Measurements from ENCODE around the gene DYNLT3.

Gene DYNLT3, protein sequence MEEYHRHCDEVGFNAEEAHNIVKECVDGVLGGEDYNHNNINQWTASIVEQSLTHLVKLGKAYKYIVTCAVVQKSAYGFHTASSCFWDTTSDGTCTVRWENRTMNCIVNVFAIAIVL

GRCh38 chrX:37846934-37847732, at the start of gene DYNLT3:
Gene DYNLT3, minus strand, starts transcription at chrX:37847571. Its CDS starts 61 bp downstream, at chrX:37847510.
- DNase-seq = peak; percentile 38

- no peak for DNase-seq
Observed at GRCh38 chrX:37896511-37896890, 49.1 kb upstream of the DYNLT3 start.

GRCh38 chrX:37895795-37896510, 48.6 kb upstream of the DYNLT3 start:
- DNase-seq = no peak

- DNase-seq = no peak
Observed at GRCh38 chrX:37894725-37895124, 47.4 kb upstream of the DYNLT3 start.

GRCh38 chrX:37888010-37888409, 40.6 kb upstream of the DYNLT3 start:
- DNase-seq = no peak

GRCh38 chrX:37887347-37887746, 40.0 kb upstream of the DYNLT3 start:
- no peak for DNase-seq

- no peak for DNase-seq
Observed at GRCh38 chrX:37883196-37883595, 35.8 kb upstream of the DYNLT3 start.

DNA sequence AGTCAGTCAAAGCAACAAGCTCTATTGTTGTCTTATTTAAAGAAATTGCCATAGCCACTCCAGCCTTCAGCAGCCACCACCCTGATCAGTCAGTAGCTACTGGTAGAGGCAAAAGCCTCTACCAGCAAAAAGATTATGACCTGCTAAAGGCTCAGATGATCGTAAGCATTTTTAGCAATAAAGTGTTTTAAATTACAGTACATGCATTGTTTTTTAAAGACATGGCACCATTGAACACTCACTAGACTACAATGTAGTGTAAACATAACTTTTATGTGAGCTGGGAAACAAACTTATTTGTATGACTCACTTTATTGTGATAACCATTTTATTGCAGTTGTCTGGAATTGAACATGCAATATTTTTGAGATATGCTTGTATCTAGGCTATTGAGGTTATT, 32.3 kb upstream of the DYNLT3 start:
- DNase-seq = no peak

DNA sequence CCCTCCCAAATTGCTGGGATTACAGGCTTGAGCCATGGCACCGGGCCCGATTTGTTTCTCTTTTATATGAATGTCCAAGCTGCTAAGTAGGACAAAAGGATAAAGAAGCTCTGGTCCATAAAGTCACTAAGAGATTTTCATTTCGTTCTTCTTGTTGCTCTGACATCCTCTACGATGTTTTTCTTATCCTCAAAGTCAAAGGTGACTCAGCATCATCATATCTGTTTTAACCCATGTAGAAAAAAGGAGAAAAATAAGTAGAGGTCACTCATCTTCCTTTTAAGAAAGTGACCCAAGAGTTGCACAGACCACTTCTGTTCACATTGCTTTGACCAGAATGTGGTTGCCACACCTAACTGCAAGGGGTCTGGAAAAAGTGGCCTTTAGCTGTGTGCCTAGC, 29.3 kb upstream of the DYNLT3 start:
- DNase-seq = no peak

DNA sequence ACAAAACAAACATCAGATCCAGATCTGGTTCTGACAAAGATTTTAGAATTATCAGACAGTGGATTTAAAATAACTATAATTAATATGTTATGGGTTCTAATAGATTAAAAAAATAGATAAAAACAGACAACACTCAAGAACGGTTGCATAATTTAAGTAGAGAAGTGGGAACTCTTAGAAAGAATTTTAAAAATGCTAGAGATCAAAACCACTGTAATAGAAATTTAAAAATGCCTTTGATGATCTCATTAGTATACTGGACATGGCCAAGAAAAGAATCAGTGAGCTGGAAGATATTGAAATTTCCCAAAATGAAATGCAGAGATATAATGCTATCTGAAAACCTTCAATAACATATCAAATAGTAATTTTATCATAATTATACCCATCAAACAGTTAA, 28.3 kb upstream of the DYNLT3 start:
- no peak for DNase-seq

DNA sequence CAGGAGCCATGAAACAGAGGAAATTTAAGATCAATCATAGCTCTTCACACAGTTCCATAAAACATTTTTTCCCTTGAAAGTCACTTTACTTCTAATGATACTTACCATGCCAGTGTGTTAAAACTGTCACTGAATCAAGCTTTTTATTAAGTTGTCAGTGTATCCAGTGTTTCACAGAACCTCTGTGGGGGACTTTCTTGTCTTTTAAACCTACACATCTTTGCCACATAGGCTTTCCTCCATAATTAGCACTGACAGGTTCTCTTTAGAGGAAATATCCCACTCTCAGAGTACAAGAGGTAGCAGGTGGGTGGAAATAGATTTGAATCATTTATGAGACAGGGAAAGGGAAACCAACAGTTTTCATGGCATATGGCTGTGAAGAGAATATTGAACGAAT, 25.8 kb upstream of the DYNLT3 start:
- no peak for DNase-seq

GRCh38 chrX:37872303-37872655, 24.9 kb upstream of the DYNLT3 start:
- DNase-seq = no peak

- DNase-seq = no peak
Observed at GRCh38 chrX:37871626-37872302, 24.4 kb upstream of the DYNLT3 start.

DNA sequence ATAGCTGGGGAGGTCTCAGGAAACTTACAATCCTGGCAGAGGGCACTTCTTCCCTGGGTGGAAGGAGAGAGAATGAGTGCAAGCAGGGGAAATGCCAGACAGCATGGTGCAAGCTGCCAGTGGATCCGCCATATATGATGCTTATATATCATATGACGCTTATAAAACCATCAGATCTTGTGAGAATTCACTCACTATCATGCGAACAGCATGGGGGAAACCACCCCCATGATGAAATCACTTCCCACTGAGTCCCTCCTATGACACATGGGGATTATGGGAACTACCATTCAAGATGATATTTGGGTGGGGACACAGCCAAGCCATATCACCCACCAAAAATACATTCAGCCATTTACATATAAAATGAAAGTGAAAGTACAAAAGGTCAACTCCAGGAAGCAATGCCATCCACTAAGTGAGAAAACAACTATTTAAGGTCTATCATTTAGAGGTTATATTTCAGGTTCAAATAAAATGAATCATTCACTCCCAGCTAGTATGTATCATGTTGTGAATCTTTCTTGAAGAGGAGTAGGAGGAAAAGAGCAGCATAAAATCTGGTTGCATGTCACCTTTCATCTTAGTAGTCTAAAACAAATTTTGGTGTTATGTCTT, 20.3 kb upstream of the DYNLT3 start:
- no peak for DNase-seq

DNA sequence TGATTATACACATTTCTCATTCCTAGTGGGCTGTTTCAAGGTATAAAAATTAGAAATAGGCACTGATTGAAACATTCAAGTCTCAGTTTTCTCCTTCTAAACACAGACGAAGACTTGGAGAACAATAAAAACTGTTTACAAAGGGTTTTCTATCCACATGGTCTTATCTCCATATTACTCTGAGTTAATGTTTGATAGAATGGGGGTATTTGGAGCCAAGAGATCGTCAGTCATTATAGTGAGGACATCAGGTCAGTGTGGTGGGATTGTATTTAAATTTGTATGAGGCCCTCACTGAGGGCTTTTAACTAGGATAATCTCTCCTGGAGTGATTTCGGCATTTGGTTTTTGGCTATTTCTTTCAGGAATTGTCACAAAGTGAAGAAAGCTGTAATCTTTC, 16.4 kb upstream of the DYNLT3 start:
- DNase-seq = no peak

- no peak for DNase-seq
Observed at GRCh38 chrX:37862851-37863250, 15.5 kb upstream of the DYNLT3 start.

DNA sequence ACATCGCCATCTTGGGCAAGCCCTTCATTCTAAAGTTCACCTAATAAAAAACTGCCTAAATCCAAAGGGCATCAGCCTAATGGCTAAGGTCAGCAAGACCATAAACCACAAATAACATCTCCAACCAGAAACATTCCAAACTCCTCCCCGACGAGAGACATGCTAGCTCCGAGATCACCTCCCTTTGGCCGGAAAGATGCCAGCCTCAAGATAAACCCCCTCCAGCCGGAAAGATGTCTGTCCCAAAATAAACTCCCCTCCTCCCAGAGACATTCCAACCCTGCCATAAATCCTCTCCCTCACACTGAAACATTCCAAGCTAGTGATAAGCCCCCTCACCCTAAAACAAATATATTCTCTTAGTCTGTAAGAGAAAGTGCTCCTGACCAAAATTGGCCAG, 13.3 kb upstream of the DYNLT3 start:
- DNase-seq = no peak

DNA sequence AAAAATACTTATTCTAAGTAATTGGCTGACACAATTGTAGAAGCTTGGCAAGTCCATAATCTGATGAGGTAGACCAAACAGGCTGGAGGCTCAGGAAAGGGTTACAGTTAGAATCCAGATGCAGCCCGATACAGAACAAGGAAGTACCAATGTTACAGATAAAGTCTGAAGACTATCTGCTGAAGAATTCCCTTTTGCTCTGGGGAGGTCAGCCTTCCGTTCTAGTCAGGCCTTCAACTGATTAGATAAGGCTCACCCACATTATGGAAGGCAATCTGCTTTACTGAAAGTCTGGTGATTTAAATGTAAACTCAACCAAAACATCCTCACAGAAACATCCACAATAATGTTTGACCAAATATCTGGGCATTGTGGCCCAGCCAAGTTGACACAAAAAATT, 7.4 kb upstream of the DYNLT3 start:
- no peak for DNase-seq

DNA sequence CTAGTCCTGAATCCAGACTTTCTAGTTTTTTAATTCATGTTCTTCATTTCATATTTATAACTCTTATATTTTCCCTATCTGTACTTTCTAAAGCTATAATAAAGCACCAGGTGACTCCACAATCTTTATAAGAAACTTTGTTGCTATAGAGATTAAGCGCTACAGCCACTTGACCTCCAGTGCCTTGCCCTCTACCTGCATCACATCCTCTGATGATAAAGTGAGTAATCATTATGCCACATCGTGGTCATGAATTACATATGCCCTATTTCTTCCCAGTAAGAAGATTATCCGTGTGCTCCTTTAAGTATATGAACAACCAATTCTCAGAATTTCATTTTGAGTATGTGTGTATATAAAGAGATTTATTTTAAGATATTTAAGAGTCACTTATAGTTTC, 6.8 kb upstream of the DYNLT3 start:
- no peak for DNase-seq

GRCh38 chrX:37847733-37848197, 394 bp upstream of the DYNLT3 start:
- DNase-seq = no peak

DNA sequence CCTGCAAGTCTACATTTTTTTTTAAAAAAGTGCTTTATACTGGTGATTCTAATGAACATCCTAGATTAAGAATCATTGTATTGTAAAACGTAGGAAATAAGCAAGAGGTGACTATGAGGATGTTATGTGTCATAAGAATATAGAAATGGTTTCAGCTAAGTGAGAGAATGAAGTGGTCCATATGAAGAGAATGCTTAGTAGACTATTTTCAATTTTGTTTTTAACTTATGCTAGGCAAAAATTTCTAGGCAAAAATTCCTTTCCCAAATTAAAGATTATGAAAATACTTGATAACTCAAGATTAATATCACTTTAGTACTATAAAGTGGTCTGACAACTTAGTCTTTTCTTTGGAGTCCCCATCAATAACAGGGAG, 825 bp downstream of the DYNLT3 start:
- DNase-seq = no peak

DNA sequence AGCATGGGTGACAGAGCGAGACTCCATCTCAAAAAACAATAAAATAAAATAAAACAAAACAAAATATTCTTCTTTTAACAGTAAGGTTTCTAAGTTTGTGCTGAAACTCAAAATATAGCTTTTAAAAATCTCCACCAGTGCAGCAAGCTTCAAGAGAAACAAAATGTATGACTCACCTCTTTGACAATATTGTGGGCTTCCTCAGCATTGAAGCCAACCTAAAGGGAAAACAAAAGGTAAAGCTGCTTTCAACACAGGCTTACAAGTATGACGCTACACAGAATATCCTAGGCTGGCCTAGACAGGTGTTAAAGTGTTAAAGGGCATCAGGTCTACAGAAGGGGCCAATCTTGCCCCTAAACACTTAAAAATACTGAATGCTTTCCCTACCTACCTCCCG, 1.2 kb downstream of the DYNLT3 start:
- no peak for DNase-seq

DNA sequence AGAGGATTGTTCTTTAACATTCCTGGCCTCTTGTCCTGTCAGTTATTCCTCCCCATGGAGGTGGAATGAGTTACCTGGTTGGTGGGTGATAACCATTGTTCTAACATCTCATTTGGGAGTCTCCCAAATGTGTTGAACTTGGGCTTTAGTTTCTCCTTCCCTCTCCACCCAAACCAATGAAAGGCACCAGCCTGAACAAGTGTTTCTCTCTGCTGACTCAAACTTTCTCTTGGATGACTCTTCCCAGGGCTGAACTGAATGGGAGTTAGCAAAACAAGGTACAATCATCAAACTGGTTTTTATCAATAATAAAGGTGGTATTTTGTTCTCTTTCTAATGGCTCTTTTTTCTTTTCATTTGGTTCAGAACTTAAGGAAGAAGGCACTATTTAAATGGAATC, 2.7 kb downstream of the DYNLT3 start:
- DNase-seq = no peak
